IMR-90 (cell line): ENCODE measurements around the gene CDK8. TPM values are rescaled to one million over a fixed set of nuclear protein-coding genes. Genes with fewer than 3 reads are reported as not detected.

Experiments used
- ATAC-seq: fragments of 200-7000 bp; cut with Tn5 transposase; 2 replicates; pipeline ENCODE4 v1.9.1; 2020; ENCODE audit warnings: low read depth, mild to moderate bottlenecking, moderate library complexity
- BruUV-seq: library from RNA; stranded (reverse); fragments of 400-500 nt; replicated peaks from 2 replicates; lab custom pipeline; 2021; lab: Mats Ljungman, UMichigan
- CTCF ChIA-PET: fragments of 300-600 bp; formaldehyde crosslinking; extraction: SDS; loops from one replicate; lab custom pipeline; 2021; ENCODE audit warnings: antibody characterized with exemption; lab: Yijun Ruan, JAX
- POLR2A ChIA-PET: fragments of 300-600 bp; sonication (Branson Sonifier 250); formaldehyde crosslinking; loops from one replicate; lab custom pipeline; 2022; ENCODE audit warnings: antibody characterized with exemption; ENCODE audit not compliant: unreplicated experiment; lab: Charles Lee
- DNase-seq: peaks from one replicate; pipeline ENCODE4 v3.0.0; 2013
- H2AFZ ChIP-seq: replicated peaks from 2 replicates; pipeline ENCODE3; 2013; ENCODE audit warnings: low read length, mild to moderate bottlenecking; ENCODE audit not compliant: poor library complexity
- H2AK5ac ChIP-seq: 2 replicates; pipeline ENCODE4 v1.6.1; 2013; ENCODE audit warnings: low read depth, low read length, inconsistent platforms
- H2AK9ac ChIP-seq: replicated peaks from 2 replicates; pipeline ENCODE3; 2013; ENCODE audit warnings: mild to moderate bottlenecking, low read depth, low read length, moderate library complexity; ENCODE audit not compliant: poor library complexity
- H2BK120ac ChIP-seq: 2 replicates; pipeline ENCODE4 v1.6.1; 2013; ENCODE audit warnings: low read depth, low read length, inconsistent platforms
- H2BK15ac ChIP-seq: 3 replicates; pipeline ENCODE4 v1.6.1; 2013; ENCODE audit warnings: low read depth, low read length, inconsistent platforms
- H2BK20ac ChIP-seq: 2 replicates; pipeline ENCODE4 v1.6.1; 2013; ENCODE audit warnings: low read depth, mild to moderate bottlenecking, inconsistent platforms, low read length, moderate library complexity
- H2BK5ac ChIP-seq: 2 replicates; pipeline ENCODE4 v1.6.1; 2013; ENCODE audit warnings: mild to moderate bottlenecking, low read depth, low read length, inconsistent platforms; ENCODE audit not compliant: poor library complexity, severe bottlenecking
- H3K14ac ChIP-seq: replicated peaks from 2 replicates; pipeline ENCODE4 v1.6.1; 2013; ENCODE audit warnings: low read depth, low read length, inconsistent platforms
- H3K18ac ChIP-seq: 2 replicates; pipeline ENCODE4 v1.6.1; 2013; ENCODE audit warnings: low read depth, low read length, control low read depth
- H3K23ac ChIP-seq: 2 replicates; pipeline ENCODE4 v1.6.1; 2013; ENCODE audit warnings: low read depth, low read length, inconsistent platforms
- H3K27ac ChIP-seq: 2 replicates; pipeline ENCODE4 v1.5.1; 2013; ENCODE audit warnings: mild to moderate bottlenecking, control low read depth, low read length; ENCODE audit not compliant: insufficient read depth
- H3K27me3 ChIP-seq: 2 replicates; pipeline ENCODE4 v1.6.1; 2013; ENCODE audit warnings: low read length; ENCODE audit not compliant: control insufficient read depth, insufficient read depth
- H3K36me3 ChIP-seq: 2 replicates; pipeline ENCODE4 v1.6.1; 2013; ENCODE audit warnings: low read length, mixed read lengths; ENCODE audit not compliant: control insufficient read depth, insufficient read depth
- H3K4ac ChIP-seq: 2 replicates; pipeline ENCODE4 v1.6.1; 2013; ENCODE audit warnings: low read depth, low read length, inconsistent platforms
- H3K4me1 ChIP-seq: 2 replicates; pipeline ENCODE4 v1.6.1; 2013; ENCODE audit warnings: low read length, mixed read lengths; ENCODE audit not compliant: control insufficient read depth, insufficient read depth
- H3K4me2 ChIP-seq: 2 replicates; pipeline ENCODE4 v1.6.1; 2013; ENCODE audit warnings: low read depth, mild to moderate bottlenecking, control low read depth, low read length, moderate library complexity
- H3K4me3 ChIP-seq: 2 replicates; pipeline ENCODE4 v1.5.1; 2013; ENCODE audit warnings: low read depth, mild to moderate bottlenecking, control low read depth, low read length, moderate library complexity; ENCODE audit not compliant: insufficient read depth
- H3K56ac ChIP-seq: 2 replicates; pipeline ENCODE4 v1.6.1; 2013; ENCODE audit warnings: low read length, inconsistent platforms; ENCODE audit not compliant: insufficient read depth; ENCODE audit errors: extremely low read depth
- H3K79me1 ChIP-seq, 2 experiments: 2 replicates each; pipeline ENCODE4 v1.6.1; 2013; ENCODE audit warnings: low read length in 2 of 2, inconsistent platforms in 1 of 2, low read depth in 1 of 2
- H3K9ac ChIP-seq: 2 replicates; pipeline ENCODE4 v1.6.1; 2013; ENCODE audit warnings: low read depth, low read length, control low read depth
- H3K9me1 ChIP-seq: 2 replicates; pipeline ENCODE4 v1.6.1; 2013; ENCODE audit warnings: low read length, inconsistent platforms; ENCODE audit not compliant: insufficient read depth
- H3K9me3 ChIP-seq: 2 replicates; pipeline ENCODE4 v1.6.1; 2013; ENCODE audit warnings: low read length; ENCODE audit not compliant: control insufficient read depth, insufficient read depth
- H4K20me1 ChIP-seq: 2 replicates; pipeline ENCODE4 v1.6.1; 2013; ENCODE audit warnings: low read length, inconsistent platforms; ENCODE audit not compliant: insufficient read depth
- H4K5ac ChIP-seq: 2 replicates; pipeline ENCODE4 v1.6.1; 2013; ENCODE audit warnings: mild to moderate bottlenecking, low read depth, low read length, control low read depth
- H4K8ac ChIP-seq, 2 experiments: 2 replicates each; pipeline ENCODE4 v1.6.1; 2013; ENCODE audit warnings: low read depth in 2 of 2, low read length in 2 of 2, control low read depth in 1 of 2, inconsistent platforms in 1 of 2
- H4K91ac ChIP-seq: 2 replicates; pipeline ENCODE4 v1.6.1; 2013; ENCODE audit warnings: low read depth, low read length, inconsistent platforms; ENCODE audit not compliant: insufficient read depth
- CTCF ChIP-seq: conservative IDR thresholded peaks from 2 replicates; pipeline ENCODE4 v1.5.1; 2012; ENCODE audit warnings: mild to moderate bottlenecking, low read depth, low read length, improper control_type of control experiment
- FOS ChIP-seq: fragments of 150-350 bp; IDR thresholded peaks from 2 replicates; pipeline ENCODE4 v1.6.1; 2016; ENCODE audit warnings: low read depth, low read length
- MXI1 ChIP-seq: IDR thresholded peaks from 2 replicates; pipeline ENCODE4 v1.6.1; 2012; ENCODE audit warnings: low read depth, mild to moderate bottlenecking, low read length, moderate library complexity, borderline replicate concordance
- SMC3 ChIP-seq: fragments of 150-350 bp; IDR thresholded peaks from 2 replicates; pipeline ENCODE4 v1.6.1; 2016; ENCODE audit warnings: low read depth, mild to moderate bottlenecking, antibody characterized with exemption, low read length, moderate library complexity
- WGBS, 2 experiments: methylation state at CpG; one replicate each; pipeline versions ENCODE4 v1.1.5 to v1.1.7; 2013; ENCODE audit warnings: missing lambda C conversion rate in 2 of 2; ENCODE audit not compliant: insufficient read length in 1 of 2; ENCODE audit errors: extremely low coverage in 2 of 2; 5-methylcytosine and 5-hydroxymethylcytosine counted together
- dilution Hi-C: fragments of 300-500 bp; cut with HindIII; formaldehyde crosslinking; loops from one replicate; pipeline ENCODE4 v1.14.3; 2018; ENCODE audit warnings: low sequenced_read_pairs; ENCODE audit not compliant: unreplicated experiment
- in situ Hi-C: fragments of 300-500 bp; cut with MboI; formaldehyde crosslinking; loops from 3 replicates; pipeline ENCODE4 v1.14.3; 2019; ENCODE audit warnings: low sequenced_read_pairs, inconsistent platforms, mixed read lengths
- intact Hi-C: fragments of 100-400 bp; cut with micrococcal nuclease; formaldehyde crosslinking; loops from 2 replicates; pipeline ENCODE4 v1.10.0; 2022
- polyA plus RNA-seq, 3 experiments: library from polyadenylated mRNA; depleted of rRNA; stranded (reverse); fragments of >200 nt; gene quantifications; 2 replicates each; pipeline ENCODE4 v1.2.3, GENCODE V29; 2012; ENCODE audit warnings: low replicate concordance in 1 of 3
- total RNA-seq: library from RNA; depleted of rRNA; stranded (reverse); fragments of >200 nt; gene quantifications from 2 replicates; pipeline ENCODE4 v1.2.3, GENCODE V29; 2012

The CDK8 gene
- total and polyA plus RNA-seq, 2 of the 4 experiments (the other 2 are of a cell fraction): 15.4 to 19.0 TPM

DNA sequence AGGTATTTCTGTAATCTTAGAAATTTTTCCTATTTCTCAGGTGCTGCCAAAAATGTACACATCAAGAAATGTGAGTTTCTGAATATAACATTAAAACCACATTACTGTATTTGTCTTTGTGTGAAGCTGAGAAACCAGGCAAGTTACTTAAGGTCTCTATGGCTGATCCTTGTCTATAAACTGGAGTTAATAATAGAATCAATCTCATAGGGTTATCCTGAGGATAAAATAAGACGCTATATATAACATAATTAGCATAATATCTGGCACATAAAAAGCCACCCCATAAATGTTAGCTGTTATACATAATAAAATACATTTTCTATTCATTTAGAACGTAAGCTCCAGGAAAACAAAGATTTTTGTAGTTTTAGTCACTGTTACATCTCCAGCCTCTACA lies 37.9 kb upstream of the CDK8 start:
- Histone ChIP-seq H3K9me3 (no peaks in the 10 kb centered on the region), H3K56ac (no peak overlapping the region), H3K4me3 (no peak overlapping the region), H3K9ac (no peak overlapping the region), H3K4me2 (no peak overlapping the region), H2AK5ac (no peak overlapping the region), H2AK9ac (no peak overlapping the region), H2BK5ac (no peak overlapping the region), H2AFZ (no peak overlapping the region), H3K23ac (no peak overlapping the region), H4K5ac (no peak overlapping the region), H3K36me3 (peaks cover 28% of the 10 kb centered on the region), H3K9me1 (peaks cover 8% of the 10 kb centered on the region; the same call in 1 of the 2 replicates), H3K79me1 (peaks cover 24 to 25% of the 10 kb centered on the region in 2 experiments), H3K4ac (no peak overlapping the region), H3K27ac (no peak overlapping the region), H2BK15ac (no peak overlapping the region), H3K14ac (no peak overlapping the region), H2BK120ac (no peak overlapping the region), H2BK20ac (no peak overlapping the region), H4K8ac (no peak overlapping the region), H3K4me1 (0 out of 2 replicates have a peak, but pooled peaks cover 2% of the 10 kb centered on the region), H4K20me1 (no peaks in the 10 kb centered on the region; the same call in 1 of the 2 replicates), H3K18ac (no peak overlapping the region), H4K91ac (no peak overlapping the region), H3K27me3 (no peaks in the 10 kb centered on the region)
- in situ Hi-C loops (no loop called here), dilution Hi-C loops (no loop called here), intact Hi-C loops (no loop called here)
- ATAC-seq: no peak
- TF ChIP-seq SMC3 (no peak), MXI1 (no peak), CTCF (no peak), FOS (no peak)
- WGBS, 2 experiments: no CpG with 5 or more reads among the region's 2 CpGs
- BruUV-seq: no TSS peak
- ChIA-PET CTCF (interaction anchor here (1.2 kb wide), 1 partner anchor 31 kb away, joined by 3 read pairs; no protein-coding TSS in a partner anchor), POLR2A (no interaction called here)
- no peak for DNase-seq
